ENCODE data around the gene EIF4E. TPM values are rescaled to one million over a fixed set of nuclear protein-coding genes. Genes with fewer than 3 reads are reported as not detected.

EIF4E gene
- total and polyA plus RNA-seq, 2 of the 4 experiments (the other 2 are of a cell fraction), result 80.4 to 113 TPM

DNA sequence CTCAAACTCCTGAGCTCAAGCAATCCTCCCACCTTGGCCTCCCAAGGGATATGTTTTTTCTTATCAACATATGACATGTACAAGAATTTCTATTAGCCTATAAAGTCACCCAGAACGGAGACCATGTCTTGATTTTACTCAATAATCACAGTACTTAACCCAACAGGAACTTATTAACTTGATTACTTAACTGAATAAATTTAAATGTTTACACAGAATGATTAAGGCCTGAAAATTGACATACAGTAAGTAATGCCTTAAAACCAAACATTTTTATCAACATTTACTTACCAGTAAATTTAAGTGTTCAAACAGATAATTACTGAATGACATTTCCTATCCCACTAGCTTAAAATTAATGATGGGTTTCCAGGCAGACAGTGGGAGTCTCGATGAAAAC lies 25.4 kb downstream of the EIF4E start:
- Histone ChIP-seq H2BK20ac (ENCODE audit: low read depth, low read length) (no peak overlapping the region), H2BK5ac (ENCODE audit: low read depth, low read length, poor library complexity, severe bottlenecking) (no peak overlapping the region), H2BK120ac (ENCODE audit: low read depth, low read length) (no peak overlapping the region), H3K56ac (ENCODE audit: extremely low read depth, insufficient read depth, low read length) (no peak overlapping the region), H3K27ac (ENCODE audit: insufficient read depth, low read length) (peak overlapping the region; percentile 33; the same call in 1 of the 2 replicates), H3K4me2 (ENCODE audit: low read depth, low read length) (no peak overlapping the region), H3K4me3 (ENCODE audit: insufficient read depth, low read depth, low read length) (no peak overlapping the region), H4K8ac (ENCODE audit: low read depth in 2 of 2, low read length in 2 of 2) (no peak overlapping the region), H3K14ac (replicated peaks; ENCODE audit: low read depth, low read length) (no peak overlapping the region), H3K9ac (ENCODE audit: low read depth, low read length) (no peak overlapping the region), H3K4ac (ENCODE audit: low read depth, low read length) (no peak overlapping the region; the same call in 1 of the 2 replicates), H3K79me1 (ENCODE audit: low read depth in 1 of 2, low read length in 2 of 2) (peaks cover 17 to 60% of the 10 kb centered on the region in 2 experiments), H4K5ac (ENCODE audit: low read depth, low read length) (no peak overlapping the region), H3K36me3 (ENCODE audit: control insufficient read depth, insufficient read depth, low read length) (peaks cover 3% of the 10 kb centered on the region), H2AK9ac (replicated peaks; ENCODE audit: low read depth, low read length, poor library complexity) (no peak overlapping the region), H3K9me1 (ENCODE audit: insufficient read depth, low read length) (peaks cover 3% of the 10 kb centered on the region), H3K4me1 (ENCODE audit: control insufficient read depth, insufficient read depth, low read length) (peaks cover 11% of the 10 kb centered on the region), H3K18ac (ENCODE audit: low read depth, low read length) (no peak overlapping the region), H2AK5ac (ENCODE audit: low read depth, low read length) (no peak overlapping the region), H4K20me1 (ENCODE audit: insufficient read depth, low read length) (peaks cover 48% of the 10 kb centered on the region), H2AFZ (replicated peaks; ENCODE audit: low read length, poor library complexity) (no peak overlapping the region), H3K23ac (ENCODE audit: low read depth, low read length) (no peak overlapping the region), H4K91ac (ENCODE audit: insufficient read depth, low read depth, low read length) (no peak overlapping the region), H3K27me3 (ENCODE audit: control insufficient read depth, insufficient read depth, low read length) (no peaks in the 10 kb centered on the region), H3K9me3 (ENCODE audit: control insufficient read depth, insufficient read depth, low read length) (no peaks in the 10 kb centered on the region), H2BK15ac (ENCODE audit: low read depth, low read length) (no peak overlapping the region)
- WGBS, 2 experiments (ENCODE audit: extremely low coverage in 2 of 2, insufficient read length in 1 of 2), result no CpG with 5 or more reads among the region's 2 CpGs
- dilution Hi-C loops (cut with HindIII; ENCODE audit: low sequenced_read_pairs, unreplicated experiment), result no loop called here
- BruUV-seq (replicated peaks), result no TSS peak
- DNase-seq (no peak), ATAC-seq (ENCODE audit: low read depth) (no peak)
- intact Hi-C loops (cut with micrococcal nuclease), result no loop called here
- ChIA-PET CTCF (no interaction called here), POLR2A (ENCODE audit: unreplicated experiment) (no interaction called here)
- TF ChIP-seq RFX5 (IDR thresholded peaks at IDR 0.05; ENCODE audit: low read depth, low read length) (no peak), BHLHE40 (IDR thresholded peaks at IDR 0.05; ENCODE audit: low read depth, low read length) (no peak), MXI1 (IDR thresholded peaks at IDR 0.05; ENCODE audit: borderline replicate concordance, low read depth, low read length) (no peak)
- TF ChIP-seq, protein P1, sequence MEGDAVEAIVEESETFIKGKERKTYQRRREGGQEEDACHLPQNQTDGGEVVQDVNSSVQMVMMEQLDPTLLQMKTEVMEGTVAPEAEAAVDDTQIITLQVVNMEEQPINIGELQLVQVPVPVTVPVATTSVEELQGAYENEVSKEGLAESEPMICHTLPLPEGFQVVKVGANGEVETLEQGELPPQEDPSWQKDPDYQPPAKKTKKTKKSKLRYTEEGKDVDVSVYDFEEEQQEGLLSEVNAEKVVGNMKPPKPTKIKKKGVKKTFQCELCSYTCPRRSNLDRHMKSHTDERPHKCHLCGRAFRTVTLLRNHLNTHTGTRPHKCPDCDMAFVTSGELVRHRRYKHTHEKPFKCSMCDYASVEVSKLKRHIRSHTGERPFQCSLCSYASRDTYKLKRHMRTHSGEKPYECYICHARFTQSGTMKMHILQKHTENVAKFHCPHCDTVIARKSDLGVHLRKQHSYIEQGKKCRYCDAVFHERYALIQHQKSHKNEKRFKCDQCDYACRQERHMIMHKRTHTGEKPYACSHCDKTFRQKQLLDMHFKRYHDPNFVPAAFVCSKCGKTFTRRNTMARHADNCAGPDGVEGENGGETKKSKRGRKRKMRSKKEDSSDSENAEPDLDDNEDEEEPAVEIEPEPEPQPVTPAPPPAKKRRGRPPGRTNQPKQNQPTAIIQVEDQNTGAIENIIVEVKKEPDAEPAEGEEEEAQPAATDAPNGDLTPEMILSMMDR (conservative IDR thresholded peaks at IDR 0.05; ENCODE audit: low read depth, low read length), result no peak
- in situ Hi-C loops (cut with MboI; ENCODE audit: low sequenced_read_pairs), result no loop called here

Measured in IMR-90 (cell line).